IPS-20b (cell line): ENCODE measurements around the gene GPATCH4.
A peak's percentile ranks its signal among the peaks of the same experiment; 100 is the strongest.

Experiments used
- H3K27ac ChIP-seq: one replicate; pipeline ENCODE4 v1.5.1; 2013; ENCODE audit warnings: low read length
- H3K27me3 ChIP-seq: 2 replicates; pipeline ENCODE4 v1.6.1; 2013; ENCODE audit warnings: mild to moderate bottlenecking, low read length, inconsistent platforms; ENCODE audit not compliant: insufficient read depth
- H3K36me3 ChIP-seq: 2 replicates; pipeline ENCODE4 v1.6.1; 2013; ENCODE audit warnings: low read depth, mild to moderate bottlenecking, inconsistent platforms, low read length, moderate library complexity; ENCODE audit not compliant: insufficient read depth
- H3K4me1 ChIP-seq: 2 replicates; pipeline ENCODE4 v1.6.1; 2013; ENCODE audit warnings: mild to moderate bottlenecking, control low read depth, inconsistent platforms, low read length, moderate library complexity; ENCODE audit not compliant: insufficient read depth
- H3K4me3 ChIP-seq: 2 replicates; pipeline ENCODE4 v1.5.1; 2013; ENCODE audit warnings: mild to moderate bottlenecking, low read length, inconsistent platforms
- H3K9ac ChIP-seq: 2 replicates; pipeline ENCODE4 v1.6.1; 2013; ENCODE audit warnings: low read depth, mild to moderate bottlenecking, inconsistent platforms, low read length, moderate library complexity
- H3K9me3 ChIP-seq: 2 replicates; pipeline ENCODE4 v1.6.1; 2013; ENCODE audit warnings: mild to moderate bottlenecking, low read depth, low read length, inconsistent platforms; ENCODE audit not compliant: insufficient read depth

GPATCH4 gene

GRCh38 chr1:156601122-156601830, at the start of gene GPATCH4:
GPATCH4 (minus strand) TSS chr1:156601479.
- no peaks in the 10 kb centered on the region for H3K27me3 ChIP-seq
- H3K9ac ChIP-seq, result peak within 1 kb of the TSS; percentile 98
- 0 out of 2 replicates have a peak, but pooled peaks cover 3% of the 10 kb centered on the region for H3K4me1 ChIP-seq
- H3K27ac ChIP-seq, result peak within 1 kb of the TSS; percentile 74
- H3K4me3 ChIP-seq, result peak within 1 kb of the TSS; percentile 100
- H3K36me3 ChIP-seq, result peaks cover 30% of the 10 kb centered on the region
- no peaks in the 10 kb centered on the region for H3K9me3 ChIP-seq

- Histone ChIP-seq H3K27me3 (peaks cover 91% of the 10 kb centered on the region), H3K36me3 (no peaks in the 10 kb centered on the region), H3K4me3 (no peak overlapping the region), H3K4me1 (no peaks in the 10 kb centered on the region), H3K9ac (no peak overlapping the region), H3K9me3 (no peaks in the 10 kb centered on the region), H3K27ac (no peak overlapping the region)
Measured at GRCh38 chr1:156648951-156649350, 47.7 kb upstream of the GPATCH4 start.

GRCh38 chr1:156648496-156648895, 47.2 kb upstream of the GPATCH4 start:
- H3K27ac ChIP-seq, result no peak overlapping the region
- no peaks in the 10 kb centered on the region for H3K9me3 ChIP-seq
- H3K36me3 ChIP-seq, result no peaks in the 10 kb centered on the region
- H3K27me3 ChIP-seq, result peaks cover 91% of the 10 kb centered on the region
- H3K4me3 ChIP-seq, result no peak overlapping the region
- H3K9ac ChIP-seq, result no peak overlapping the region
- no peaks in the 10 kb centered on the region for H3K4me1 ChIP-seq

DNA sequence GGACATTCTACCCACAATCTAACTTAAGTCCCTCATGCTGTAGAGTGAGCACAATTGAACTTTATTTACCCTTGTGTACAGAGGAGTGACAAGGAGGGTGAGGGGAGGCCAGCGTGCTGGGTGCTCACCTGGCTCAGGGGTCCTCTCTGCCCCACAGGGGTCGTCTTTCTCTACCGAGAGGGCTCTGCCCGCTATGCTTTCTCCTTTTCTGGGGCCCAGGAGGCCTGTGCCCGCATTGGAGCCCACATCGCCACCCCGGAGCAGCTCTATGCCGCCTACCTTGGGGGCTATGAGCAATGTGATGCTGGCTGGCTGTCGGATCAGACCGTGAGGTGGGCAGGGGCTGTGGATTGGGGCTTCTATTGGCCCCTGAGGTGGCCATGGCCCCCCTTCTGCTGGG, 46.1 kb upstream of the GPATCH4 start:
- no peaks in the 10 kb centered on the region for H3K36me3 ChIP-seq
- H3K27me3 ChIP-seq, result peaks cover 94% of the 10 kb centered on the region
- H3K9me3 ChIP-seq, result no peaks in the 10 kb centered on the region
- H3K4me1 ChIP-seq, result no peaks in the 10 kb centered on the region
- H3K27ac ChIP-seq, result no peak overlapping the region
- no peak overlapping the region for H3K4me3 ChIP-seq
- H3K9ac ChIP-seq, result no peak overlapping the region

GRCh38 chr1:156646738-156647211, 45.5 kb upstream of the GPATCH4 start:
- Histone ChIP-seq H3K4me1 (no peaks in the 10 kb centered on the region), H3K36me3 (no peaks in the 10 kb centered on the region), H3K27ac (no peak overlapping the region), H3K27me3 (peaks cover 93% of the 10 kb centered on the region), H3K9ac (no peak overlapping the region), H3K4me3 (no peak overlapping the region), H3K9me3 (no peaks in the 10 kb centered on the region)

- peaks cover 93% of the 10 kb centered on the region for H3K27me3 ChIP-seq
Measured at GRCh38 chr1:156645666-156646065, 44.4 kb upstream of the GPATCH4 start.

GRCh38 chr1:156645056-156645455, 43.8 kb upstream of the GPATCH4 start:
- no peaks in the 10 kb centered on the region for H3K9me3 ChIP-seq
- no peaks in the 10 kb centered on the region for H3K36me3 ChIP-seq
- H3K27me3 ChIP-seq, result peaks cover 93% of the 10 kb centered on the region
- H3K4me1 ChIP-seq, result no peaks in the 10 kb centered on the region
- no peak overlapping the region for H3K9ac ChIP-seq
- H3K27ac ChIP-seq, result no peak overlapping the region
- H3K4me3 ChIP-seq, result no peak overlapping the region

More at GRCh38 chr1:156645666-156646065, 44.4 kb upstream of the GPATCH4 start:
- H3K36me3 ChIP-seq, result no peaks in the 10 kb centered on the region
- H3K9me3 ChIP-seq, result no peaks in the 10 kb centered on the region
- H3K4me3 ChIP-seq, result no peak overlapping the region
- H3K4me1 ChIP-seq, result no peaks in the 10 kb centered on the region
- no peak overlapping the region for H3K9ac ChIP-seq
- no peak overlapping the region for H3K27ac ChIP-seq

GRCh38 chr1:156644640-156645039, 43.4 kb upstream of the GPATCH4 start:
- Histone ChIP-seq H3K36me3 (no peaks in the 10 kb centered on the region), H3K4me3 (no peak overlapping the region), H3K9me3 (no peaks in the 10 kb centered on the region), H3K27ac (no peak overlapping the region), H3K27me3 (peaks cover 93% of the 10 kb centered on the region), H3K9ac (no peak overlapping the region), H3K4me1 (no peaks in the 10 kb centered on the region)

- Histone ChIP-seq H3K9me3 (no peaks in the 10 kb centered on the region), H3K4me3 (no peak overlapping the region), H3K27me3 (peaks cover 93% of the 10 kb centered on the region), H3K4me1 (no peaks in the 10 kb centered on the region), H3K27ac (no peak overlapping the region), H3K36me3 (no peaks in the 10 kb centered on the region), H3K9ac (no peak overlapping the region)
Measured at GRCh38 chr1:156644146-156644545, 42.9 kb upstream of the GPATCH4 start.

- Histone ChIP-seq H3K4me1 (no peaks in the 10 kb centered on the region), H3K27ac (no peak overlapping the region), H3K27me3 (peaks cover 93% of the 10 kb centered on the region), H3K4me3 (no peak overlapping the region), H3K9ac (no peak overlapping the region), H3K36me3 (no peaks in the 10 kb centered on the region), H3K9me3 (no peaks in the 10 kb centered on the region)
Measured at GRCh38 chr1:156643778-156644092, 42.5 kb upstream of the GPATCH4 start.

DNA sequence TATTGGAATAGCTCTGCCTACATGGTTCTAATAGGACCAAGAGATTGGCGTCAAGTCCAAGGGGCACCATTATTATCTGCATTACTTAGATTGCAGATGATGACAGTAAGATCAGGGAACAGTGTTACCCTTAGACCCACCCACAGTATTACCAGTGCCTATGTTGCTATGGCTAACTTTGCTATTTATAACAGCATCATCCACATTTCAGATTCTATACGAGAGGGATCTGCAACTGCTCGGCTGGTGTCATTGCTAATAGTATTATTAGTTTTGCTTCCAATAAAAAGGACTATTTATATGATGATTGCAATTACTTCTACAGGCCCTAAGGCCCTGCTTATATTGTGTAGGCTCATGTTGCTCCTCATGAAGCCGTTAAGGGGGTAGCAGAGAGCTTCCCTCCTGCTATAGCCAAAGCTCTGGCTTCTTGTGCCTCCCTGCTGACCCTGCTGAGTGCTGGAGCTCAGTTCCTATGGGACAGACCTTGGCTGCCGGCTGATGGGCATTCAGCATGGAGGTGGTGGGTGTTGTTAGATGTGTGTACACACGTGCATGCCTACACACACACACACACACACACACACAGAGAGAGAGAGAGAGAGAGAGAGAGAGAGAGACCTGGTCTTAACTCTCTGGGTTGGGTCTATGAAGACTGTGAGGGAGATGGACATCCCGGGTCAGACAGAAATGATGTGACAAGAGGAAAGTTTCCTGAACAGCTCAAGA, 41.9 kb upstream of the GPATCH4 start:
- no peak overlapping the region; the same call in 1 of the 2 replicates for H3K4me3 ChIP-seq
- no peak overlapping the region for H3K9ac ChIP-seq
- no peaks in the 10 kb centered on the region for H3K4me1 ChIP-seq
- H3K36me3 ChIP-seq, result no peaks in the 10 kb centered on the region
- H3K27ac ChIP-seq, result no peak overlapping the region
- no peaks in the 10 kb centered on the region for H3K9me3 ChIP-seq
- peaks cover 93% of the 10 kb centered on the region for H3K27me3 ChIP-seq
